K562 (cell line): ENCODE results near the gene MYBPC3. TPM values are rescaled to one million over a fixed set of nuclear protein-coding genes. Genes with fewer than 3 reads are reported as not detected.

Source experiments
- ATAC-seq: fragments of 200-7000 bp; cut with Tn5 transposase; 3 replicates; pipeline ENCODE4 v1.9.1; 2020; ENCODE audit warnings: moderate library complexity
- BruUV-seq: library from RNA; stranded (reverse); fragments of 400-500 nt; replicated peaks from 2 replicates; lab custom pipeline; 2021; lab: Mats Ljungman, UMichigan
- CTCF ChIA-PET: fragments of 300-600 bp; formaldehyde crosslinking; extraction: SDS; loops from one replicate; lab custom pipeline; 2021; ENCODE audit warnings: low intra/inter-chr PET ratio; lab: Yijun Ruan, JAX
- POLR2A ChIA-PET: fragments of 300-600, 350-650 bp; sonication (Branson Sonifier 250); formaldehyde crosslinking; extraction: SDS; loops from one replicate; lab custom pipeline; 2021; ENCODE audit warnings: antibody characterized with exemption, inconsistent platforms; lab: Yijun Ruan, JAX
- DNase-seq, 4 experiments: peaks; one replicate each; pipeline versions ENCODE4 v3.0.0 to v3.0.0-alpha.2; 2011 to 2018; ENCODE audit warnings: low spot score in 3 of 4, mixed read lengths in 3 of 4; ENCODE audit errors: extremely low read depth in 1 of 4
- FAIRE-seq: peaks from 2 replicates; lab custom pipeline; 2011; peaks lifted over from hg19 to GRCh38; lab: Jason Lieb, UNC
- H2AFZ ChIP-seq: 2 replicates; pipeline ENCODE4 v1.6.0; 2011; ENCODE audit warnings: low read depth, low read length, control low read depth, inconsistent platforms
- H3K27ac ChIP-seq: fragments of 200-600 bp; 3 replicates; pipeline ENCODE4 v1.8.0; 2011; ENCODE audit warnings: low read depth, mild to moderate bottlenecking, control low read depth, inconsistent platforms, low read length, moderate library complexity, mixed read lengths; ENCODE audit errors: extremely low read depth
- H3K27me3 ChIP-seq, 2 experiments: fragments of 300-600 bp in 1 of 2; 2 replicates in 1 of 2; 3 replicates in 1 of 2; pipeline versions ENCODE4 v1.6.0 to v1.8.0; 2011; ENCODE audit warnings: inconsistent platforms in 2 of 2, low read length in 2 of 2, mild to moderate bottlenecking in 1 of 2, mixed read lengths in 1 of 2, moderate library complexity in 1 of 2; ENCODE audit not compliant: control insufficient read depth in 2 of 2, insufficient read depth in 2 of 2
- H3K36me3 ChIP-seq: fragments of 300-600 bp; 3 replicates; pipeline ENCODE4 v1.8.0; 2011; ENCODE audit warnings: mild to moderate bottlenecking, low read length, inconsistent platforms; ENCODE audit not compliant: control insufficient read depth, insufficient read depth
- H3K4me1 ChIP-seq, 2 experiments: fragments of 200-600 bp in 1 of 2; replicated peaks in 1 of 2; 2 replicates in 1 of 2; 3 replicates in 1 of 2; pipeline versions ENCODE4 v1.5.1 to v1.8.0; 2011; ENCODE audit warnings: inconsistent platforms in 2 of 2, low read length in 2 of 2, mild to moderate bottlenecking in 1 of 2, mixed read lengths in 1 of 2, moderate library complexity in 1 of 2; ENCODE audit not compliant: control insufficient read depth in 2 of 2, insufficient read depth in 2 of 2
- H3K4me2 ChIP-seq: 2 replicates; pipeline ENCODE4 v1.6.1; 2011; ENCODE audit warnings: low read length, control low read depth, inconsistent platforms, mixed read lengths; ENCODE audit not compliant: insufficient read depth
- H3K4me3 ChIP-seq: fragments of 200-600 bp; sonication (generic), shearing (Covaris generic); 2 replicates; pipeline ENCODE4 v1.5.1; 2016; ENCODE audit warnings: control low read depth, inconsistent platforms
- H3K79me2 ChIP-seq: fragments of 200-600 bp; 3 replicates; pipeline ENCODE4 v1.8.0; 2011; ENCODE audit warnings: low read length, inconsistent platforms; ENCODE audit not compliant: control insufficient read depth, insufficient read depth
- H3K9ac ChIP-seq, 2 experiments: 2 replicates each; pipeline versions ENCODE4 v1.6.0 to v1.6.1; 2011; ENCODE audit warnings: low read depth in 2 of 2, low read length in 2 of 2, control low read depth in 1 of 2, inconsistent platforms in 1 of 2, mild to moderate bottlenecking in 1 of 2, mixed read lengths in 1 of 2; ENCODE audit not compliant: insufficient read depth in 1 of 2
- H3K9me1 ChIP-seq: one replicate; pipeline ENCODE4 v1.6.0; 2011; ENCODE audit warnings: inconsistent platforms, mild to moderate bottlenecking, low read length, moderate library complexity; ENCODE audit not compliant: control insufficient read depth, insufficient read depth
- H3K9me3 ChIP-seq: replicated peaks from 2 replicates; pipeline ENCODE4 v1.5.1; 2011; ENCODE audit warnings: low read depth, low read length, inconsistent platforms; ENCODE audit not compliant: control insufficient read depth, insufficient read depth
- H4K20me1 ChIP-seq: replicated peaks from 2 replicates; pipeline ENCODE4 v1.6.1; 2011; ENCODE audit warnings: low read length, inconsistent platforms, mixed read lengths; ENCODE audit not compliant: control insufficient read depth, insufficient read depth
- ADNP ChIP-seq: fragments of 200-800 bp; sonication (Bioruptor generic); IDR thresholded peaks from 2 replicates; pipeline ENCODE4 v1.6.1; 2016; ENCODE audit warnings: missing genetic modification characterization, missing compliant biosample characterization
- CEBPB ChIP-seq: fragments of 450-650 bp; IDR thresholded peaks from 2 replicates; pipeline ENCODE4 v1.6.1; 2016; ENCODE audit warnings: missing genetic modification characterization, missing compliant biosample characterization
- DPF2 ChIP-seq: fragments of 450-650 bp; IDR thresholded peaks from 2 replicates; pipeline ENCODE4 v1.6.1; 2016
- PTTG1 ChIP-seq: fragments of 450-650 bp; IDR thresholded peaks from 2 replicates; pipeline ENCODE4 v1.6.1; 2016; ENCODE audit warnings: low read depth, mild to moderate bottlenecking, missing genetic modification characterization, missing compliant biosample characterization
- SMC3 ChIP-seq: conservative IDR thresholded peaks from 2 replicates; pipeline ENCODE4 v1.6.1; 2011; ENCODE audit warnings: low read depth, low read length, improper control_type of control experiment; ENCODE audit not compliant: insufficient read depth
- TEAD1 ChIP-seq, 2 experiments: fragments of 450-650 bp in 1 of 2; sonication (generic) in 1 of 2; formaldehyde crosslinking; IDR thresholded peaks; 2 replicates each; pipeline versions ENCODE4 v1.4.0 to v1.8.0; 2020 to 2022; ENCODE audit warnings: mild to moderate bottlenecking in 2 of 2, missing genetic modification reagents in 1 of 2
- ZNF780A ChIP-seq: fragments of 250-450 bp; sonication (Bioruptor Pico); IDR thresholded peaks from 2 replicates; pipeline ENCODE4 v1.5.0; 2021; ENCODE audit warnings: mild to moderate bottlenecking
- WGBS: fragments of 100-300 bp; shearing (Covaris generic); methylation state at CpG from one replicate; pipeline ENCODE4 v1.1.6; 2016; ENCODE audit warnings: low coverage, mixed read lengths; ENCODE audit not compliant: insufficient coverage; ENCODE audit errors: missing lambda C conversion rate; 5-methylcytosine and 5-hydroxymethylcytosine counted together
- in situ Hi-C: fragments of 300-500 bp; cut with MboI; formaldehyde crosslinking; loops from 4 replicates; pipeline ENCODE4 v1.15.0; 2018; ENCODE audit warnings: inconsistent platforms, mixed read lengths
- intact Hi-C: fragments of 100-400 bp; cut with micrococcal nuclease; formaldehyde crosslinking; loops from 2 replicates; pipeline ENCODE4 v1.14.2; 2022
- polyA plus RNA-seq, 8 experiments: library from polyadenylated mRNA; depleted of rRNA in 4 of 8; stranded (reverse) in 5 of 8; unstranded in 3 of 8; fragments of >200 nt; fragmentation: Nextera tagmentation in 2 of 8; fragmentation: Illumina TruSeq in 1 of 8; extraction: Ambion mirVana in 2 of 8; extraction: Trizol in 1 of 8; gene quantifications; 2 replicates each; pipeline versions ENCODE4 v1.2.1 to v1.2.3, GENCODE V29; 2011 to 2014; ENCODE audit warnings: inconsistent platforms in 1 of 8, missing spikeins in 1 of 8
- total RNA-seq, 7 experiments: library from RNA; depleted of rRNA in 6 of 7; stranded (reverse); fragments of >200 nt in 6 of 7; fragmentation: Illumina TruSeq in 2 of 7; extraction: Trizol in 2 of 7; gene quantifications; 2 replicates each; pipeline versions ENCODE4 v1.2.1 to v1.2.3, GENCODE V29; 2011 to 2021; ENCODE audit warnings: low replicate concordance in 1 of 7
- TF ChIP-seq, protein P1 (sequence below): fragments of 450-650 bp; formaldehyde crosslinking; IDR thresholded peaks from 2 replicates; pipeline ENCODE4 v1.4.0; 2020; ENCODE audit warnings: mild to moderate bottlenecking, moderate library complexity
- TF ChIP-seq, protein P2 (sequence below), 3 experiments: IDR thresholded peaks in 2 of 3; conservative IDR thresholded peaks in 1 of 3; 2 replicates each; pipeline ENCODE4 v1.5.1; 2011 to 2012; ENCODE audit warnings: low read length in 3 of 3, mild to moderate bottlenecking in 3 of 3, control low read depth in 2 of 3, improper control_type of control experiment in 1 of 3, inconsistent platforms in 1 of 3, low read depth in 1 of 3, mixed read lengths in 1 of 3, moderate library complexity in 1 of 3; ENCODE audit not compliant: insufficient read depth in 2 of 3
- TF ChIP-seq, protein P3 (sequence below), 2 experiments: fragments of 450-650 bp; formaldehyde crosslinking in 1 of 2; IDR thresholded peaks; 2 replicates each; pipeline versions ENCODE4 v1.4.0 to v1.6.1; 2014 to 2020; ENCODE audit warnings: mild to moderate bottlenecking in 2 of 2, borderline replicate concordance in 1 of 2, low read depth in 1 of 2

MYBPC3 gene
- total and polyA plus RNA-seq, 9 of the 15 experiments (the other 6 are each of a cell fraction or from before 2014, with no cell fraction given) = 0.01 TPM; not detected in 8

DNA sequence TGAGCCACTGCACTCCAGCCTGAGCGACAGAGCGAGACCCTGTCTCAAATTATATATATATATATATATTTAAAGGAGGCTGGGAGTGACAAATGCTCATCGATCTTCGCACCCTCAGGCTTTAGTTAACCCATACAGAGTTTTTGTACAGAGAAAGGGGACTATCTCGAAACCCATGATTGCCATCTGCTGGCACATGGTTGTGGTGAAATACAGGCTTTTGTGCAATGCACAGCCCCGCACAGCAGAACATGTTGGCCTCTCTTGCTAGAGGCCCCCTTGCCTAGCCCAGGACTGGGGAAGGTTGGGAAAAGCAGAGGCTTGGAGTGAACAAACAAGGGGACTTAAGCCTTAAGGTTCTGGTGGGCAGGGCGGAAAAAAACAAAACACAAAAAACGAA, 3.6 kb downstream of the MYBPC3 start:
- Histone ChIP-seq H3K4me2 (no peak overlapping the region), H3K79me2 (no peaks in the 10 kb centered on the region), H3K9me1 (no peaks in the 10 kb centered on the region), H3K9ac (no peak overlapping the region), H3K4me1 (peaks cover 0 to 40% of the 10 kb centered on the region in 2 experiments; a peak in 2 of 5 replicates), H3K9me3 (no peaks in the 10 kb centered on the region), H3K27me3 (peaks cover 10 to 31% of the 10 kb centered on the region in 2 experiments; a peak in 4 of 5 replicates), H4K20me1 (peaks cover 3% of the 10 kb centered on the region; the same call in 1 of the 2 replicates), H3K4me3 (no peak overlapping the region), H3K36me3 (no peaks in the 10 kb centered on the region), H3K27ac (no peak overlapping the region), H2AFZ (no peak overlapping the region)
- DNase-seq (peak in 2 of 4 experiments; percentile 44 to 51), ATAC-seq (peak; percentile 72), FAIRE-seq (peak; percentile 75)
- intact Hi-C loops = no loop called here
- in situ Hi-C loops = loop anchor here (10.0 kb wide), 1 partner anchor 174 kb away; the partner anchor contains the start of gene ARFGAP2
- WGBS = 43% methylated on average over 8 of the region's 8 CpGs
- ChIA-PET POLR2A (interaction anchor here (1.0 kb wide), 1 partner anchor 12 kb away, joined by 6 read pairs; no protein-coding TSS in a partner anchor), CTCF (interaction anchor here (1.2 kb wide), 1 partner anchor 91 kb away, joined by 5 read pairs; the partner anchor contains the start of gene NR1H3)
- BruUV-seq = no TSS peak
- TF ChIP-seq, protein P1, sequence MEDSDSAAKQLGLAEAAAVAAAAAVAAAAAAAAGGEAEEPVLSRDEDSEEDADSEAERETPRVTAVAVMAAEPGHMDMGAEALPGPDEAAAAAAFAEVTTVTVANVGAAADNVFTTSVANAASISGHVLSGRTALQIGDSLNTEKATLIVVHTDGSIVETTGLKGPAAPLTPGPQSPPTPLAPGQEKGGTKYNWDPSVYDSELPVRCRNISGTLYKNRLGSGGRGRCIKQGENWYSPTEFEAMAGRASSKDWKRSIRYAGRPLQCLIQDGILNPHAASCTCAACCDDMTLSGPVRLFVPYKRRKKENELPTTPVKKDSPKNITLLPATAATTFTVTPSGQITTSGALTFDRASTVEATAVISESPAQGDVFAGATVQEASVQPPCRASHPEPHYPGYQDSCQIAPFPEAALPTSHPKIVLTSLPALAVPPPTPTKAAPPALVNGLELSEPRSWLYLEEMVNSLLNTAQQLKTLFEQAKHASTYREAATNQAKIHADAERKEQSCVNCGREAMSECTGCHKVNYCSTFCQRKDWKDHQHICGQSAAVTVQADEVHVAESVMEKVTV = no peak
- TF ChIP-seq, protein P2, sequence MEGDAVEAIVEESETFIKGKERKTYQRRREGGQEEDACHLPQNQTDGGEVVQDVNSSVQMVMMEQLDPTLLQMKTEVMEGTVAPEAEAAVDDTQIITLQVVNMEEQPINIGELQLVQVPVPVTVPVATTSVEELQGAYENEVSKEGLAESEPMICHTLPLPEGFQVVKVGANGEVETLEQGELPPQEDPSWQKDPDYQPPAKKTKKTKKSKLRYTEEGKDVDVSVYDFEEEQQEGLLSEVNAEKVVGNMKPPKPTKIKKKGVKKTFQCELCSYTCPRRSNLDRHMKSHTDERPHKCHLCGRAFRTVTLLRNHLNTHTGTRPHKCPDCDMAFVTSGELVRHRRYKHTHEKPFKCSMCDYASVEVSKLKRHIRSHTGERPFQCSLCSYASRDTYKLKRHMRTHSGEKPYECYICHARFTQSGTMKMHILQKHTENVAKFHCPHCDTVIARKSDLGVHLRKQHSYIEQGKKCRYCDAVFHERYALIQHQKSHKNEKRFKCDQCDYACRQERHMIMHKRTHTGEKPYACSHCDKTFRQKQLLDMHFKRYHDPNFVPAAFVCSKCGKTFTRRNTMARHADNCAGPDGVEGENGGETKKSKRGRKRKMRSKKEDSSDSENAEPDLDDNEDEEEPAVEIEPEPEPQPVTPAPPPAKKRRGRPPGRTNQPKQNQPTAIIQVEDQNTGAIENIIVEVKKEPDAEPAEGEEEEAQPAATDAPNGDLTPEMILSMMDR (IDR thresholded peaks at IDR 0.05 in 2 of 3, conservative IDR thresholded peaks at IDR 0.05 in 1 of 3; ENCODE audit: insufficient read depth in 2 of 3, low read depth in 1 of 3, low read length in 3 of 3) = peak; percentile 30 to 62 (median 54); a peak in 4 of 6 replicates
- no peak for TF ChIP-seq ZNF780A
- peak; percentile 17; the same call in 1 of the 2 replicates for TF ChIP-seq CEBPB (tag)
- TF ChIP-seq ADNP (tag) = no peak
- no peak for TF ChIP-seq DPF2
- no peak for TF ChIP-seq PTTG1
- TF ChIP-seq TEAD1 (CRISPR knock-in tag; IDR thresholded peaks at IDR 0.05) = no peak
- TF ChIP-seq, protein P3, sequence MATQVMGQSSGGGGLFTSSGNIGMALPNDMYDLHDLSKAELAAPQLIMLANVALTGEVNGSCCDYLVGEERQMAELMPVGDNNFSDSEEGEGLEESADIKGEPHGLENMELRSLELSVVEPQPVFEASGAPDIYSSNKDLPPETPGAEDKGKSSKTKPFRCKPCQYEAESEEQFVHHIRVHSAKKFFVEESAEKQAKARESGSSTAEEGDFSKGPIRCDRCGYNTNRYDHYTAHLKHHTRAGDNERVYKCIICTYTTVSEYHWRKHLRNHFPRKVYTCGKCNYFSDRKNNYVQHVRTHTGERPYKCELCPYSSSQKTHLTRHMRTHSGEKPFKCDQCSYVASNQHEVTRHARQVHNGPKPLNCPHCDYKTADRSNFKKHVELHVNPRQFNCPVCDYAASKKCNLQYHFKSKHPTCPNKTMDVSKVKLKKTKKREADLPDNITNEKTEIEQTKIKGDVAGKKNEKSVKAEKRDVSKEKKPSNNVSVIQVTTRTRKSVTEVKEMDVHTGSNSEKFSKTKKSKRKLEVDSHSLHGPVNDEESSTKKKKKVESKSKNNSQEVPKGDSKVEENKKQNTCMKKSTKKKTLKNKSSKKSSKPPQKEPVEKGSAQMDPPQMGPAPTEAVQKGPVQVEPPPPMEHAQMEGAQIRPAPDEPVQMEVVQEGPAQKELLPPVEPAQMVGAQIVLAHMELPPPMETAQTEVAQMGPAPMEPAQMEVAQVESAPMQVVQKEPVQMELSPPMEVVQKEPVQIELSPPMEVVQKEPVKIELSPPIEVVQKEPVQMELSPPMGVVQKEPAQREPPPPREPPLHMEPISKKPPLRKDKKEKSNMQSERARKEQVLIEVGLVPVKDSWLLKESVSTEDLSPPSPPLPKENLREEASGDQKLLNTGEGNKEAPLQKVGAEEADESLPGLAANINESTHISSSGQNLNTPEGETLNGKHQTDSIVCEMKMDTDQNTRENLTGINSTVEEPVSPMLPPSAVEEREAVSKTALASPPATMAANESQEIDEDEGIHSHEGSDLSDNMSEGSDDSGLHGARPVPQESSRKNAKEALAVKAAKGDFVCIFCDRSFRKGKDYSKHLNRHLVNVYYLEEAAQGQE (IDR thresholded peaks at IDR 0.05; ENCODE audit: borderline replicate concordance) = peak; percentile 53; the same call in 1 of the 2 replicates
- TF ChIP-seq, protein P3 (CRISPR knock-in tag; IDR thresholded peaks at IDR 0.05; ENCODE audit: low read depth) = no peak
- 0 out of 2 replicates have a peak, but pooled peaks have one; percentile 3 for TF ChIP-seq SMC3
